ENCODE results near the gene RNF114.
"Not testable (repeated sequence)": the region's sequence is repeated elsewhere in the genome, so short reads cannot be mapped to it uniquely, and the experiment has no call there.

The RNF114 gene

DNA sequence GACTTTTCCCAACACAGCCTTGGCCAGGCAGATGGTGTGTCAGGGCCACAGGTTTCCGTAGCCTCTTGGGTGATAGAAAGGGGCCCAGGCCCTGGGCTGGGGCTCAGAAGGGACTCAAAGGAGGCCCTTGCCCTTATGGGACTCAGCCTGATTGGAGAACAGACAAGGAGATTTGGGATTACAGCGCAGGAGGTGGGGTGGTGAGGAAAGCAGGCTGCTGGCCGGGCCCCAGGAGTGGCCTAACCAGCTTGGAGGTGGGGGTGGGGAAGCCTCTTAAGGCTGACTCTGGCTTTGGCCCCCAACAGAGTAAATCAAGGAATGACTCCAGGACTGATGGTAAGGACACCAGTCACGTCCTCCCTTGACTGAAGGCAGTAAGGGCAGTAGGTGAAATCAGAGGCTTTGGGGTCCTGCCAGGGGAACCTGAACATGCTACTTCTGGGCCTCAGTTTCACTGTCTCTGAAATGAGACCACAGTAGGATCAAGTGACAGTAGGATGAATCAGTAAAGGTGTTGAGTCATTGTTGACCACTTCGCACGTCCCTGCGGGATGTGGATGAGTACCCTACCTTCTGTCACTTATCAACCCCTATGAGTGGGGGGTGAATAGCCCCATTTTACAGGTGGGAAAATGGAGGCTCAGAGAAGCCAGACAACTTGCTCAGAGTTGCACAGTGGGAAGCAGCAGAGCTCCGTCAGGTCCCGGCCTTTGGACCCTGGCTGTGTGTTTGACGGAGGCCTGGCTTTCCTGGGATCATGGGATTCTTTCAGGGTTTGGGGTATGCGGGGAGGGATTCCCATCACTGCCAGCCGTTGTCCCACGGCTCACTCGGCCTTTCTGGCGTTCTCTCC, 51.0 kb downstream of the RNF114 start:
- DNase-seq: no peak

DNA sequence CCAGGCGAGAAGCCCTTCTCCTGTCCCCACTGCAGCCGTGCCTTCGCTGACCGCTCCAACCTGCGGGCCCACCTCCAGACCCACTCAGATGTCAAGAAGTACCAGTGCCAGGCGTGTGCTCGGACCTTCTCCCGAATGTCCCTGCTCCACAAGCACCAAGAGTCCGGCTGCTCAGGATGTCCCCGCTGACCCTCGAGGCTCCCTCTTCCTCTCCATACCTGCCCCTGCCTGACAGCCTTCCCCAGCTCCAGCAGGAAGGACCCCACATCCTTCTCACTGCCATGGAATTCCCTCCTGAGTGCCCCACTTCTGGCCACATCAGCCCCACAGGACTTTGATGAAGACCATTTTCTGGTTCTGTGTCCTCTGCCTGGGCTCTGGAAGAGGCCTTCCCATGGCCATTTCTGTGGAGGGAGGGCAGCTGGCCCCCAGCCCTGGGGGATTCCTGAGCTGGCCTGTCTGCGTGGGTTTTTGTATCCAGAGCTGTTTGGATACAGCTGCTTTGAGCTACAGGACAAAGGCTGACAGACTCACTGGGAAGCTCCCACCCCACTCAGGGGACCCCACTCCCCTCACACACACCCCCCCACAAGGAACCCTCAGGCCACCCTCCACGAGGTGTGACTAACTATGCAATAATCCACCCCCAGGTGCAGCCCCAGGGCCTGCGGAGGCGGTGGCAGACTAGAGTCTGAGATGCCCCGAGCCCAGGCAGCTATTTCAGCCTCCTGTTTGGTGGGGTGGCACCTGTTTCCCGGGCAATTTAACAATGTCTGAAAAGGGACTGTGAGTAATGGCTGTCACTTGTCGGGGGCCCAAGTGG, 51.9 kb downstream of the RNF114 start:
- DNase-seq: no peak

DNA sequence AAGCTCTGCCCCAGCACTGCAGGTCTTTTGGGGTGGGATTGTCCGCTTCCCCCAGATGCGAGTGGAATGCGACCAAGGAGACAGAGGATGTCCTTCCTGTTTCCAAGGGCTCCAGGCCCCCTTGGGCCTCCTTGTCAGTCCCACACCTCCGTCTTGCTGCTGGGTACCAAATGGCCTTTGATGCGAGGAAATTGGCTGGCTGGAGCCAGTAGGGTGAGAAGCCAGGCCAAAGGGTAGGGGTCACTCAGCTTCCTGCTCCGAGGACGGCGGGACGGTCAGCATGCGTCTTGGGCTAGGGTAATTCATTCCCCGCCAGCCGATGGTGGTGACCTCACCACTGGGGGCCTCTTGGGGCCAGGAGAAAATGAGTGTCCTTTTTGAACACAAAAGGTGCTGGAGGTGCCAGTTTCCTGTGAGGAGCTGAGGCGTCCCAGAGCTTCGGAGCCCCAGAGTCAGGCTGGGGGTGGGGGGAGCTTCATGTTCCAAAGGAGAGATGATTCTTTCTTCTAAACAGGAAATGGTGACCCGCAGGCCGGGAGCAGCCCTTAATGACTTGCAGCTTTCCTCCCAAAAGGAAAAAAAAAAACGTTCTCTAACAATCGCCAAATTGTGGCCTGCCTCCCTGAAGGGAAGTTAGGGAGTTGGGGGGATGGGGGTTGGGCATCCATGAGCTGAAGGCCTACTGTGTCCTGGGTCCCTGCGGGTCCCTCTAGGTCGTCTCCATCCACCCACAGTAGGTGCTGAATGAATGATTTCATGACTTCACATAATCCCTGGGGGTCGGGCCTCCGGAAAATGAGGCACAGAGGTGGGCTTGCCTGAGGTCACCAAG, 53.3 kb downstream of the RNF114 start:
- no peak for DNase-seq

DNA sequence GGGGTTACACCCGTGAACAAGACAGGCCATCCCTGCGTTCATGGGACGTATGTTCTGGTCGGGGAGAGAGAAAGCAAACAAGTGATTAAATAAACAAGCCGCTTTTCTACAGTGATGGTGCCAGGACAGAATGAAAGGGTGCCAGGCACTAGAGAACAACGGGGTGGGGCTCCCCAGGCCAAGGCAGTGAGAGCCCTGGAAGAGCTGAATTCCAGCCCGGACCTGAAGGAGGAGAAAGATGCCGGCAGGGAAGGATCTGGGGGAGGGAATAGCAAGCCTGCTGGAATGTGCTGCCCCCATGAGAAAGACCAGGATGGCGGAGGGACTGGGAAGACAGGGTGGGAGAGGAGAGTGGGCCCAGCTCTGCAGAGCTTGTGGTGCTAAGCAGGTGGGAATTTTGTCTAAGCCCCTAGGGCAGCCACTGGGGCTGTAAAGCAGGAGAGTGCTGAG, 54.1 kb downstream of the RNF114 start:
- no peak for DNase-seq

DNA sequence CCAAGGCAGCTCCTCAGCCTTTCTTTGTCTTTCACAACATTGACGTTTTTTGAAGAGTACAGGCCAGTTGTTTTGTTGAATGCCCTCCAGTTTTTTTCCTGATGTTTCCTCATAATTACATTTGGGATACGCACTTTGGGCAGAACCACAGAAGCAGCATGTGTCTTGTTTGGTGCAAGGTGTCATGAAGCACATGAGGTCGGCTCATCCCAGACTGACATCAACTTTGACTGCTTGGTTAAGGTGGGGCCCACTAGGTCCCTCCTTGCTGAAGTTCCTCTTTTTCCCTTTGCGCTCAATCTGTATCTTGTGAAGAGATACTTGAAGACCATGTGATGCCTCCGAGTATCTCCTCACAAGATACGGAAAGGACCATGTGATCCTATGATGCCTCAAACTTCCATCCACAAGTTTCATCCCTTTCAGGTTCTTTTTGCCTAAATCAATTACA, 57.1 kb downstream of the RNF114 start:
- no peak for DNase-seq

DNA sequence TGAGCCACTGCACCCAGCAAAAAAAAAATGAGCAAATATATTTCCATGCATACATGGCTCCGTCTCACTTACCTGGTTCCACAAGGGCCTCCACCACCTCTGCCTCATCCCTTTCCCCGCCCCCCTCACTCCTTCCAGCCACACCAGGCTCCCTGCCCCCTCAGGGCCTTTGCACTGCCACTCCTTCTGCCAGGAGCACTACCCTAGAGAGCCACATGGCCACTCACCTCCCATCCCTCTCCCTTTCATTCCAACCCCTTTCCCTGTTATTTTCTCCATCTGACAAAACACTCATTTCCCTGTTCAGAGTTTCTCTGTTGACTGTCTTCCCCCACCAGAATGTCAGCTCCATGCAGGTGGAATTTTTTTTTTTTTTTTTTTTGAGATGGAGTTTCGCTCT, 59.4 kb downstream of the RNF114 start:
- no peak for DNase-seq

DNA sequence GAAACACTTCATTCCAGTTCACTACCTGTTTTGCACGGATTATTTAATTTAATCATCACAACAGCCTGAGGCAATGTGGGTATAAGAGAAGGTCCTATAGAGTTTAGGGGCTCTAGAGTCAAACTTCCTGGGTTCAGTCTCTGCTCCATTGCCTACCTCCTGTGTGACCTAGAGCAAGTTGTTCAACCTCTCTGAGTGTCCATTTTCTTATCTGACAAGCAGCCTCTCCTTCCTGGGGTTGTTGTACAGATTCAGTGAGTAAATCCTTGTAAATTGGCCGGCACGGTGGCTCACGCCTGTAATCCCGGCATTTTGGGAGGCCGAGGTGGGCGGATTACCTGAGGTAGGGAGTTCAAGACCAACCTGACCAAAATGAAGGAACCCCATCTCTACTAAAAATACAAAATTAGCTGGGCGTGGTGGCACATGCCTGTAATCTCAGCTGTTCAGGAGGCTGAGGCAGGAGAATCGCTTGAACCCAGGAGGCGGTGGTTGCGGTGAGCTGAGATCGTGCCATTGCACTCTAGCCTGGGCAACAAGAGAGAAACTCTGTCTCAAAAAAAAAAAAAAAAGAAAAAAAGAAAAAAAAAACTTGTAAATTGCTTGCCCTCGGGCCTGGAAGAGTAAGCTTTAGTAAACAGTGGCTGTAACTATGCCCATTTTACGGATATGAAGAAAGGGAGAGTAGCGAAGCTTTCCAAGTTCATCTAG, 62.4 kb downstream of the RNF114 start:
- not testable (repeated sequence) for DNase-seq

DNA sequence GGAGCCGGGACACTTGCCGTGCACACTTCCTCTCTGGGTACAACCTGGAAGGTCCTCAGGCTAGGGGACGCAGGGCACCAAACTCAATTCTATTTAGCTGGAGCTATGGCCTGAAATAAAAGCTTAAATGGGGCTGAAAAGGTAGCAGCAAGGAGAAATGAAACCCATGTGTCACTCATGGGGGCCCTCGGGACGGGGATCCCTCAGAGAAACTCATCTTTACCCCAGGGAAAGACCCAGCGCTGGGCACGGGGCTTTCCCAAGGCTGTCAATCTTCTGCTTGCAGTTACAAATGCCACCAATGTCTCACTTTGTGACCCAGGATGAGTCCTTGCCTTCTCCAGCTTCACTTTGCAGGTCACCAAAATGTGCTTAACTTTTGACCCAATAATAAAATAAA, 63.1 kb downstream of the RNF114 start:
- no peak for DNase-seq

DNA sequence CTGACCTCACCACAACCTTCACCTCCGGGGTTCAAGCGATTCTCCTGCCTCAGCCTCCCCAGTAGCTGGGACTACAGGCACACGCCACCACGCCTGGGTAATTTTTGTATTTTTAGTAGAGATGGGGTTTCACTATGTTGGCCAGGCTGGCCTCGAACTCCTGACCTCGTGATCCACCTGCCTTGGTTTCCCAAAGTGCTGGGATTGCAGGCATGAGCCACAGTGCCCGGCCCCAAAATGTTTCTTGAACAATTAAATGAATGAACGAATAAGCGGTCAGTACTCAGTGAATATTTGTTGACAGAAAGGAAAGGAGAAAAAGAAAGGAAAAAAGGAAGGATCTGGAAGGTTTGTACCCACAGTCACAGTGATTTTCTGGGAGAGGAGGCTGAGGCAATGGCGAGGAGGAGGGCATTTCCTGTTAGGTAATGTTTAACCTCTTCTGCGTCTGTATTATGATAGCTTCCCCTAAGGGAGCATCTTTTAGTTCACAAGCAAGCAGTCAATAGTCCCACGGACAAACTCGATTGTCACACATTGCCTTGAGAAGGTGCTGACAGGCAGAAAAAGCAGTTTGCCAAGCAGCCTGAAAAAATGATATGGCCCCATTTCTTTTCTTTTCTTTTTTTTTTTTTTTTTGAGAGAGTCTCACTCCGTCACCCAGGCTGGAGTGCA, 64.5 kb downstream of the RNF114 start:
- DNase-seq: not testable (repeated sequence)

DNA sequence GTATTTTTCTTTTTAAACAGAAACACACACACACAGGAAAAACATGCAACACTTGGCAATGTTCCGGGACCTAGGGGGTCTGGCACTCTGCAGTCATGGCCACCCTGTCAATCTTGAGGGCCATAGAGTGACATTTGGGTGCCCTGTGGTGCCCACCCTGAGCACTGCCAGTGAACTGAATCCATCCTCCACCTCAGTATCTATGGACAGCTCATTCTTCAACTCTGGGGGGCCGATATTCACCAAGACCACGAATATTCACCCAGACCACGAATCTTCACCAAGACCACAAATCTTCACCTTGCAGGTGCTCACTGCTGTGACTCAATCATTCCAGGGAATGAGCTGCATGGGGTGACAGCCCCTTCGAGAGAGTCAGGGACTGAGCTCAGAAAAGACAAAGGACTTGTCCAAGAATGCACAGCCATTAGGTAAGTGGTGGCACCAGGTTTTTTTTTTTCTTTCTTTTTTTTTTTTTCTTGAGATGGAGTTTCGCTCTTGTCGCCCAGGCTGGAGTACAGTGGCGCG, 65.7 kb downstream of the RNF114 start:
- no peak for DNase-seq

DNA sequence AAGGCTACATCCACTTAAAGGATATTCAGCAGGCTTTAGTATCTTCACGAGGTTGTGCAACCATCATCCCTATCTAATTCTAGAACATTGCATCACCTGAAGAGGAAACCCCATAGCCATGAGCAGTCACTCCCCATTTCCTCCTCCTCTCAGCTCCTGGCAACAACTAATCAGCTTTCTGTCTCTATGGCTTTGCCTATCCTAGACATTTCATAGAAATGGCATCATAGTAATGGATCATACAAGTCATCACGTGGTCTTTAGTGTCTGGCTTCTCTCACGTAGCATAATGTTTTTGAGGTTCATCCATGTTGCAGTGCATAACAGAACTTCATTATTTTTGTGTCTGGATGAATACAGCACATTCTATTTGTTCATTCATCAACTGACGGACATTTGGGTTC, 67.1 kb downstream of the RNF114 start:
- DNase-seq: no peak
